HCT116 (cell line): Measurements from ENCODE around the gene SLC16A10. TPM values are rescaled to one million over a fixed set of nuclear protein-coding genes. Genes with fewer than 3 reads are reported as not detected.

Experiments
- ATAC-seq: fragments of 200-7000 bp; cut with Tn5 transposase; 2 replicates; pipeline ENCODE4 v1.9.1; 2020; ENCODE audit warnings: mild to moderate bottlenecking, moderate library complexity
- BruUV-seq: library from RNA; stranded (reverse); fragments of 400-500 nt; replicated peaks from 2 replicates; lab custom pipeline; 2021; lab: Mats Ljungman, UMichigan
- CTCF ChIA-PET: fragments of 300-600 bp; sonication (Branson Sonifier 250); formaldehyde crosslinking; loops from one replicate; lab custom pipeline; 2021; ENCODE audit warnings: antibody characterized with exemption; lab: Charles Lee
- POLR2A ChIA-PET: fragments of 300-600, 350-600 bp; sonication (Branson Sonifier 250); formaldehyde crosslinking; loops from one replicate; lab custom pipeline; 2021; ENCODE audit warnings: antibody characterized with exemption; lab: Charles Lee
- RAD21 ChIA-PET, 2 experiments: fragments of 300-600 bp; sonication (Branson Sonifier 250); formaldehyde crosslinking; loops; one replicate each; lab custom pipeline; 2023; ENCODE audit warnings: low total read pairs in 2 of 2; ENCODE audit not compliant: uncharacterized antibody in 2 of 2, unreplicated experiment in 2 of 2, low non-redundant PET in 1 of 2; lab: Charles Lee
- DNase-seq: peaks from one replicate; pipeline ENCODE4 v3.0.0-alpha.2; 2010; ENCODE audit warnings: low read depth, low spot score
- H2AFZ ChIP-seq: fragments of 200-600 bp; shearing (Covaris generic), sonication (generic); 2 replicates; pipeline ENCODE4 v1.6.1; 2017; ENCODE audit warnings: low read depth, mixed run types, mixed read lengths, antibody characterized with exemption, low read length; ENCODE audit not compliant: poor library complexity, severe bottlenecking
- H3K27ac ChIP-seq: 2 replicates; pipeline ENCODE4 v1.5.1; 2012; ENCODE audit warnings: low read depth, low read length
- H3K27me3 ChIP-seq: fragments of 200-600 bp; sonication (generic); 2 replicates; pipeline ENCODE4 v1.6.1; 2016; ENCODE audit warnings: mixed run types, low read length, mixed read lengths; ENCODE audit not compliant: insufficient read depth
- H3K36me3 ChIP-seq, 2 experiments: fragments of 200-500 bp in 1 of 2; fragments of 200-600 bp in 1 of 2; sonication (Bioruptor generic) in 1 of 2; sonication (generic) in 1 of 2; 2 replicates each; pipeline versions ENCODE4 v1.5.1 to v1.6.1; 2014 to 2016; ENCODE audit warnings: low read length in 2 of 2, inconsistent platforms in 1 of 2, mixed read lengths in 1 of 2, mixed run types in 1 of 2; ENCODE audit not compliant: insufficient read depth in 2 of 2, control insufficient read depth in 1 of 2
- H3K4me1 ChIP-seq, 2 experiments: fragments of 200-600 bp in 1 of 2; sonication (generic) in 1 of 2; 2 replicates each; pipeline versions ENCODE4 v1.5.1 to v1.6.1; 2012 to 2017; ENCODE audit warnings: low read length in 2 of 2, inconsistent platforms in 1 of 2, mild to moderate bottlenecking in 1 of 2, mixed read lengths in 1 of 2, mixed run types in 1 of 2, moderate library complexity in 1 of 2; ENCODE audit not compliant: insufficient read depth in 2 of 2, control insufficient read depth in 1 of 2
- H3K4me2 ChIP-seq: fragments of 200-600 bp; sonication (generic); 2 replicates; pipeline ENCODE4 v1.6.1; 2017; ENCODE audit warnings: mixed run types, low read length, mixed read lengths
- H3K4me3 ChIP-seq, 2 experiments: fragments of 200-600 bp in 1 of 2; sonication (generic) in 1 of 2; replicated peaks in 1 of 2; 2 replicates each; pipeline ENCODE4 v1.5.1; 2011 to 2016; ENCODE audit warnings: low read length in 2 of 2, control low read depth in 1 of 2, low read depth in 1 of 2, mild to moderate bottlenecking in 1 of 2, mixed read lengths in 1 of 2, mixed run types in 1 of 2
- H3K79me2 ChIP-seq: fragments of 200-600 bp; sonication (generic); 2 replicates; pipeline ENCODE4 v1.6.1; 2017; ENCODE audit warnings: mild to moderate bottlenecking, mixed run types, low read length, moderate library complexity, mixed read lengths; ENCODE audit not compliant: insufficient read depth
- H3K9ac ChIP-seq: fragments of 200-600 bp; sonication (generic); 2 replicates; pipeline ENCODE4 v1.6.1; 2016; ENCODE audit warnings: low read length, mixed read lengths
- H3K9me2 ChIP-seq: fragments of 200-600 bp; sonication (generic), shearing (Covaris generic); 2 replicates; pipeline ENCODE4 v1.6.1; 2017; ENCODE audit warnings: mixed run types, mild to moderate bottlenecking, moderate library complexity; ENCODE audit not compliant: insufficient read depth
- H3K9me3 ChIP-seq, 2 experiments: fragments of 200-500 bp in 1 of 2; fragments of 200-600 bp in 1 of 2; sonication (Bioruptor generic) in 1 of 2; sonication (generic) in 1 of 2; 2 replicates each; pipeline ENCODE4 v1.6.1; 2014 to 2017; ENCODE audit warnings: low read length in 2 of 2, mixed read lengths in 2 of 2, inconsistent platforms in 1 of 2, low read depth in 1 of 2, mild to moderate bottlenecking in 1 of 2, mixed run types in 1 of 2, moderate library complexity in 1 of 2; ENCODE audit not compliant: control insufficient read depth in 1 of 2, insufficient read depth in 1 of 2
- H4K20me1 ChIP-seq: fragments of 200-600 bp; sonication (generic), shearing (Covaris generic); 2 replicates; pipeline ENCODE4 v1.6.1; 2017; ENCODE audit warnings: mixed run types, mild to moderate bottlenecking, moderate library complexity; ENCODE audit not compliant: insufficient read depth
- CBX3 ChIP-seq: IDR thresholded peaks from 2 replicates; pipeline ENCODE4 v1.6.1; 2012; ENCODE audit warnings: low read depth
- CEBPB ChIP-seq: IDR thresholded peaks from 2 replicates; pipeline ENCODE4 v1.6.1; 2012; ENCODE audit warnings: low read depth
- EGR1 ChIP-seq: IDR thresholded peaks from 2 replicates; pipeline ENCODE4 v1.6.1; 2012; ENCODE audit warnings: low read depth
- EZH2phosphoT487 ChIP-seq: fragments of 200-600 bp; IDR thresholded peaks from 2 replicates; pipeline ENCODE4 v1.6.1; 2018; ENCODE audit warnings: antibody characterized with exemption, borderline replicate concordance
- FOSL1 ChIP-seq: IDR thresholded peaks from 2 replicates; pipeline ENCODE4 v1.6.1; 2012; ENCODE audit warnings: low read depth
- POLR2A ChIP-seq: IDR thresholded peaks from 2 replicates; pipeline ENCODE4 v1.7.0; 2011; ENCODE audit warnings: borderline replicate concordance; ENCODE audit not compliant: insufficient read depth, insufficient read length; ENCODE audit errors: extremely low read depth
- POLR2AphosphoS5 ChIP-seq: IDR thresholded peaks from 2 replicates; pipeline ENCODE4 v1.6.1; 2011; ENCODE audit warnings: mild to moderate bottlenecking, low read depth, low read length, moderate library complexity
- SP1 ChIP-seq: IDR thresholded peaks from 2 replicates; pipeline ENCODE4 v1.6.1; 2012; ENCODE audit warnings: low read depth
- TCF7L2 ChIP-seq: IDR thresholded peaks from 2 replicates; pipeline ENCODE4 v1.7.0; 2011; ENCODE audit warnings: borderline replicate concordance, inconsistent platforms; ENCODE audit not compliant: insufficient read depth, insufficient read length; ENCODE audit errors: extremely low read depth
- ZNF274 ChIP-seq: fragments of 200-500 bp; sonication (Bioruptor generic); IDR thresholded peaks from 2 replicates; pipeline ENCODE4 v1.6.1; 2014; ENCODE audit warnings: mild to moderate bottlenecking, low read depth, low read length, inconsistent platforms
- intact Hi-C: fragments of 100-400 bp; cut with micrococcal nuclease; formaldehyde crosslinking; loops from 2 replicates; pipeline ENCODE4 v1.10.0; 2022
- total RNA-seq: library from RNA; stranded (reverse); gene quantifications from one replicate; pipeline ENCODE4 v1.2.1, GENCODE V29; 2021; ENCODE audit not compliant: unreplicated experiment
- TF ChIP-seq, protein P1 (sequence below): IDR thresholded peaks from 2 replicates; pipeline ENCODE4 v1.6.1; 2012

Gene SLC16A10
- total RNA-seq, 1 experiment from 2014 or later, result 8.3 TPM

DNA sequence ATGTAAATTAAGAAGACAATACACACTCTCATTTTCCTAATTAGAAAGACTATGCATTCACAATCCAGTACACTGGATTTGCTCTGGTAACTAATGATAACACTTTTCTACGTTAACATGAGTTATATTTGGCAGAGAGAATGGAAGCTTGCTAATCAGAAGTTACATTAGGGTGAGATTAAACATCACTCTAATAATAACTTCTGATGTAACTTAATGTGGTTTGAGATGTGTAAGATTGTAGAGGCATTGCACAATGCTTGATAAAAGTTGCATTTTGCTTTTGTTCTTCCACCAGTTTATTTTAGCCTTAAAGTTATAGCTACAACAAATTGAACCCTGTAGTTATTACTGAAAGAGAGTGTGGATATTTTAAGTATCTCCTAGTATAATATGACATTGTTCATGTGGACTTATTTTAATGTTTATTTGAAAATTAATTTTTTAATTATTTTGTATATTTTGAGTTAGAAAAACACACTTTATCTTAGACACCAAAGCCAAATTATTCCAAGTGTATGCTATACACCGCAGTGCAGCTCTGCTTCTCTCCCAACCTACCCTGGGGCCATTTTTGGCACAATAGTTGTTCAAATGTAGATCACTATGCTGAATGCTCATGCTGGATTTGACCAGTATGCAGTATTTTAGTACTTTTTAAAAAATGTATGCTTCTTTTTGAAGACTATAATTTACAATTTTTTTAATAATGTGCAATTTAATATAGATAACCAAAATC, 143.2 kb downstream of the SLC16A10 start:
- H3K9me3 ChIP-seq, result no peaks in the 10 kb centered on the region
- no peaks in the 10 kb centered on the region for H3K9me2 ChIP-seq
- no peak overlapping the region for H3K4me2 ChIP-seq
- H3K4me3 ChIP-seq, result no peak overlapping the region
- 0 out of 2 replicates have a peak, but pooled peaks have one; percentile 34 for TF ChIP-seq CEBPB
- no peak for TF ChIP-seq FOSL1
- TF ChIP-seq POLR2A, result no peak
- no peak for TF ChIP-seq TCF7L2
- TF ChIP-seq EGR1, result no peak
- ChIA-PET RAD21 (no interaction called here), CTCF (no interaction called here), POLR2A (no interaction called here)
- H3K36me3 ChIP-seq, result no peaks in the 10 kb centered on the region
- no TSS peak for BruUV-seq
- H2AFZ ChIP-seq, result no peak overlapping the region
- intact Hi-C loops, result no loop called here
- H3K27me3 ChIP-seq, result no peaks in the 10 kb centered on the region
- H3K79me2 ChIP-seq, result no peaks in the 10 kb centered on the region
- peaks cover 11 to 18% of the 10 kb centered on the region in 2 experiments for H3K4me1 ChIP-seq
- ATAC-seq (no peak), DNase-seq (no peak)
- no peak overlapping the region for H3K27ac ChIP-seq
- H4K20me1 ChIP-seq, result no peaks in the 10 kb centered on the region
- H3K9ac ChIP-seq, result no peak overlapping the region

DNA sequence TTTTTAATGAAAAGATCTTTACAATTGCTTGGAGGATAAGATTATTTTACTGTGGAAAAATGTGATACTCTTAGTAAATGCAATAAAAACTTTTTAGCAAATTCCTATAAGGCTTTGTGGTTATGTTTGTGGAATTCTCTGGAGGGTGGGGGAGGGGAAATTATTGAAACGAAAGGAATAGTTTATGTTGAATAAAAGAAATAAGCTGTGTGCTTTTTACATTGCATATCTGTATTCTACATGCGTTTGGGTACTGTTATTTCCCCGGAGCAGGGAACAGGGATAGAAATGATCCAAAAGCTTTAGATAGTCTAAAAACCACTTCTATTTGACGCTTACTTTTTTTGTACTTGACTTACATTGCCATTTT, 143.8 kb downstream of the SLC16A10 start:
- ATAC-seq (no peak), DNase-seq (no peak)
- Histone ChIP-seq H3K9ac (no peak overlapping the region), H4K20me1 (no peaks in the 10 kb centered on the region), H3K79me2 (no peaks in the 10 kb centered on the region), H3K9me3 (no peaks in the 10 kb centered on the region), H3K27me3 (no peaks in the 10 kb centered on the region), H3K27ac (no peak overlapping the region), H3K36me3 (no peaks in the 10 kb centered on the region), H2AFZ (no peak overlapping the region), H3K4me1 (peaks cover 11 to 18% of the 10 kb centered on the region in 2 experiments), H3K9me2 (no peaks in the 10 kb centered on the region), H3K4me3 (no peak overlapping the region), H3K4me2 (no peak overlapping the region)
- no peak for TF ChIP-seq CBX3
- TF ChIP-seq POLR2AphosphoS5, result no peak
- TF ChIP-seq ZNF274, result no peak
- TF ChIP-seq, protein P1, sequence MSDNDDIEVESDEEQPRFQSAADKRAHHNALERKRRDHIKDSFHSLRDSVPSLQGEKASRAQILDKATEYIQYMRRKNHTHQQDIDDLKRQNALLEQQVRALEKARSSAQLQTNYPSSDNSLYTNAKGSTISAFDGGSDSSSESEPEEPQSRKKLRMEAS, result no peak
- TF ChIP-seq SP1, result no peak
- no peak for TF ChIP-seq EZH2phosphoT487
- intact Hi-C loops, result no loop called here
- BruUV-seq, result no TSS peak
- ChIA-PET RAD21 (no interaction called here), CTCF (no interaction called here), POLR2A (no interaction called here)
